IMR-90 (cell line): ENCODE measurements around the gene ZC3HAV1L. TPM values are rescaled to one million over a fixed set of nuclear protein-coding genes. Genes with fewer than 3 reads are reported as not detected.

Experiments
- ATAC-seq: fragments of 200-7000 bp; cut with Tn5 transposase; 2 replicates; pipeline ENCODE4 v1.9.1; 2020; ENCODE audit warnings: low read depth, mild to moderate bottlenecking, moderate library complexity
- BruUV-seq: library from RNA; stranded (reverse); fragments of 400-500 nt; replicated peaks from 2 replicates; lab custom pipeline; 2021; lab: Mats Ljungman, UMichigan
- CTCF ChIA-PET: fragments of 300-600 bp; formaldehyde crosslinking; extraction: SDS; loops from one replicate; lab custom pipeline; 2021; ENCODE audit warnings: antibody characterized with exemption; lab: Yijun Ruan, JAX
- POLR2A ChIA-PET: fragments of 300-600 bp; sonication (Branson Sonifier 250); formaldehyde crosslinking; loops from one replicate; lab custom pipeline; 2022; ENCODE audit warnings: antibody characterized with exemption; ENCODE audit not compliant: unreplicated experiment; lab: Charles Lee
- DNase-seq: peaks from one replicate; pipeline ENCODE4 v3.0.0; 2013
- H2AFZ ChIP-seq: replicated peaks from 2 replicates; pipeline ENCODE3; 2013; ENCODE audit warnings: low read length, mild to moderate bottlenecking; ENCODE audit not compliant: poor library complexity
- H2AK5ac ChIP-seq: 2 replicates; pipeline ENCODE4 v1.6.1; 2013; ENCODE audit warnings: low read depth, low read length, inconsistent platforms
- H2AK9ac ChIP-seq: replicated peaks from 2 replicates; pipeline ENCODE3; 2013; ENCODE audit warnings: mild to moderate bottlenecking, low read depth, low read length, moderate library complexity; ENCODE audit not compliant: poor library complexity
- H2BK120ac ChIP-seq: 2 replicates; pipeline ENCODE4 v1.6.1; 2013; ENCODE audit warnings: low read depth, low read length, inconsistent platforms
- H2BK15ac ChIP-seq: 3 replicates; pipeline ENCODE4 v1.6.1; 2013; ENCODE audit warnings: low read depth, low read length, inconsistent platforms
- H2BK20ac ChIP-seq: 2 replicates; pipeline ENCODE4 v1.6.1; 2013; ENCODE audit warnings: low read depth, mild to moderate bottlenecking, inconsistent platforms, low read length, moderate library complexity
- H2BK5ac ChIP-seq: 2 replicates; pipeline ENCODE4 v1.6.1; 2013; ENCODE audit warnings: mild to moderate bottlenecking, low read depth, low read length, inconsistent platforms; ENCODE audit not compliant: poor library complexity, severe bottlenecking
- H3K14ac ChIP-seq: replicated peaks from 2 replicates; pipeline ENCODE4 v1.6.1; 2013; ENCODE audit warnings: low read depth, low read length, inconsistent platforms
- H3K18ac ChIP-seq: 2 replicates; pipeline ENCODE4 v1.6.1; 2013; ENCODE audit warnings: low read depth, low read length, control low read depth
- H3K23ac ChIP-seq: 2 replicates; pipeline ENCODE4 v1.6.1; 2013; ENCODE audit warnings: low read depth, low read length, inconsistent platforms
- H3K27ac ChIP-seq: 2 replicates; pipeline ENCODE4 v1.5.1; 2013; ENCODE audit warnings: mild to moderate bottlenecking, control low read depth, low read length; ENCODE audit not compliant: insufficient read depth
- H3K27me3 ChIP-seq: 2 replicates; pipeline ENCODE4 v1.6.1; 2013; ENCODE audit warnings: low read length; ENCODE audit not compliant: control insufficient read depth, insufficient read depth
- H3K36me3 ChIP-seq: 2 replicates; pipeline ENCODE4 v1.6.1; 2013; ENCODE audit warnings: low read length, mixed read lengths; ENCODE audit not compliant: control insufficient read depth, insufficient read depth
- H3K4ac ChIP-seq: 2 replicates; pipeline ENCODE4 v1.6.1; 2013; ENCODE audit warnings: low read depth, low read length, inconsistent platforms
- H3K4me1 ChIP-seq: 2 replicates; pipeline ENCODE4 v1.6.1; 2013; ENCODE audit warnings: low read length, mixed read lengths; ENCODE audit not compliant: control insufficient read depth, insufficient read depth
- H3K4me2 ChIP-seq: 2 replicates; pipeline ENCODE4 v1.6.1; 2013; ENCODE audit warnings: low read depth, mild to moderate bottlenecking, control low read depth, low read length, moderate library complexity
- H3K4me3 ChIP-seq: 2 replicates; pipeline ENCODE4 v1.5.1; 2013; ENCODE audit warnings: low read depth, mild to moderate bottlenecking, control low read depth, low read length, moderate library complexity; ENCODE audit not compliant: insufficient read depth
- H3K56ac ChIP-seq: 2 replicates; pipeline ENCODE4 v1.6.1; 2013; ENCODE audit warnings: low read length, inconsistent platforms; ENCODE audit not compliant: insufficient read depth; ENCODE audit errors: extremely low read depth
- H3K79me1 ChIP-seq, 2 experiments: 2 replicates each; pipeline ENCODE4 v1.6.1; 2013; ENCODE audit warnings: low read length in 2 of 2, inconsistent platforms in 1 of 2, low read depth in 1 of 2
- H3K9ac ChIP-seq: 2 replicates; pipeline ENCODE4 v1.6.1; 2013; ENCODE audit warnings: low read depth, low read length, control low read depth
- H3K9me1 ChIP-seq: 2 replicates; pipeline ENCODE4 v1.6.1; 2013; ENCODE audit warnings: low read length, inconsistent platforms; ENCODE audit not compliant: insufficient read depth
- H3K9me3 ChIP-seq: 2 replicates; pipeline ENCODE4 v1.6.1; 2013; ENCODE audit warnings: low read length; ENCODE audit not compliant: control insufficient read depth, insufficient read depth
- H4K20me1 ChIP-seq: 2 replicates; pipeline ENCODE4 v1.6.1; 2013; ENCODE audit warnings: low read length, inconsistent platforms; ENCODE audit not compliant: insufficient read depth
- H4K5ac ChIP-seq: 2 replicates; pipeline ENCODE4 v1.6.1; 2013; ENCODE audit warnings: mild to moderate bottlenecking, low read depth, low read length, control low read depth
- H4K8ac ChIP-seq, 2 experiments: 2 replicates each; pipeline ENCODE4 v1.6.1; 2013; ENCODE audit warnings: low read depth in 2 of 2, low read length in 2 of 2, control low read depth in 1 of 2, inconsistent platforms in 1 of 2
- H4K91ac ChIP-seq: 2 replicates; pipeline ENCODE4 v1.6.1; 2013; ENCODE audit warnings: low read depth, low read length, inconsistent platforms; ENCODE audit not compliant: insufficient read depth
- CHD1 ChIP-seq: IDR thresholded peaks from 2 replicates; pipeline ENCODE4 v1.6.1; 2012; ENCODE audit warnings: low read depth, low read length, improper control_type of control experiment
- POLR2A ChIP-seq: IDR thresholded peaks from 2 replicates; pipeline ENCODE4 v1.6.1; 2012; ENCODE audit warnings: mild to moderate bottlenecking, low read depth, low read length
- RAD21 ChIP-seq: IDR thresholded peaks from 2 replicates; pipeline ENCODE4 v1.6.1; 2012; ENCODE audit warnings: low read length, improper control_type of control experiment
- RFX5 ChIP-seq: IDR thresholded peaks from 2 replicates; pipeline ENCODE4 v1.8.0; 2012; ENCODE audit warnings: low read depth, mild to moderate bottlenecking, low read length, moderate library complexity
- SMC3 ChIP-seq: fragments of 150-350 bp; IDR thresholded peaks from 2 replicates; pipeline ENCODE4 v1.6.1; 2016; ENCODE audit warnings: low read depth, mild to moderate bottlenecking, antibody characterized with exemption, low read length, moderate library complexity
- USF2 ChIP-seq: fragments of 150-350 bp; IDR thresholded peaks from 2 replicates; pipeline ENCODE4 v1.6.1; 2017; ENCODE audit warnings: mild to moderate bottlenecking, antibody characterized with exemption, low read length, low read depth
- WGBS, 2 experiments: methylation state at CpG; one replicate each; pipeline versions ENCODE4 v1.1.5 to v1.1.7; 2013; ENCODE audit warnings: missing lambda C conversion rate in 2 of 2; ENCODE audit not compliant: insufficient read length in 1 of 2; ENCODE audit errors: extremely low coverage in 2 of 2; 5-methylcytosine and 5-hydroxymethylcytosine counted together
- dilution Hi-C: fragments of 300-500 bp; cut with HindIII; formaldehyde crosslinking; loops from one replicate; pipeline ENCODE4 v1.14.3; 2018; ENCODE audit warnings: low sequenced_read_pairs; ENCODE audit not compliant: unreplicated experiment
- in situ Hi-C: fragments of 300-500 bp; cut with MboI; formaldehyde crosslinking; loops from 3 replicates; pipeline ENCODE4 v1.14.3; 2019; ENCODE audit warnings: low sequenced_read_pairs, inconsistent platforms, mixed read lengths
- intact Hi-C: fragments of 100-400 bp; cut with micrococcal nuclease; formaldehyde crosslinking; loops from 2 replicates; pipeline ENCODE4 v1.10.0; 2022
- polyA plus RNA-seq, 3 experiments: library from polyadenylated mRNA; depleted of rRNA; stranded (reverse); fragments of >200 nt; gene quantifications; 2 replicates each; pipeline ENCODE4 v1.2.3, GENCODE V29; 2012; ENCODE audit warnings: low replicate concordance in 1 of 3
- total RNA-seq: library from RNA; depleted of rRNA; stranded (reverse); fragments of >200 nt; gene quantifications from 2 replicates; pipeline ENCODE4 v1.2.3, GENCODE V29; 2012

ZC3HAV1L gene
- total and polyA plus RNA-seq, 2 of the 4 experiments (the other 2 are of a cell fraction) = 4.5 to 9.4 TPM

GRCh38 chr7:139079861-139080260 is 44.0 kb upstream of the ZC3HAV1L start:
- Histone ChIP-seq H3K9ac (no peak overlapping the region), H3K79me1 (peaks cover 0 to 9% of the 10 kb centered on the region in 2 experiments; a peak in 1 of 4 replicates), H3K27ac (no peak overlapping the region), H2BK20ac (no peak overlapping the region), H3K4me2 (no peak overlapping the region), H3K4me3 (no peak overlapping the region), H2BK120ac (no peak overlapping the region), H3K4ac (no peak overlapping the region), H4K91ac (no peak overlapping the region), H3K14ac (no peak overlapping the region), H4K5ac (no peak overlapping the region), H3K36me3 (peaks cover 27% of the 10 kb centered on the region), H2BK15ac (no peak overlapping the region), H2AK5ac (no peak overlapping the region), H4K20me1 (no peaks in the 10 kb centered on the region), H3K23ac (no peak overlapping the region), H2BK5ac (no peak overlapping the region), H3K4me1 (peaks cover 2% of the 10 kb centered on the region; the same call in 1 of the 2 replicates), H3K56ac (no peak overlapping the region), H3K9me3 (no peaks in the 10 kb centered on the region), H2AFZ (no peak overlapping the region), H3K9me1 (peaks cover 4% of the 10 kb centered on the region), H4K8ac (no peak overlapping the region), H2AK9ac (no peak overlapping the region), H3K27me3 (no peaks in the 10 kb centered on the region), H3K18ac (no peak overlapping the region)
- 91% methylated on average over 10 of the region's 15 CpGs; no CpG with 5 or more reads in 1 of the 2 experiments for WGBS, 2 experiments
- dilution Hi-C loops (no loop called here), in situ Hi-C loops (loop anchor here (10.0 kb wide), 1 partner anchor 195 kb away; no protein-coding TSS in a partner anchor), intact Hi-C loops (no loop called here)
- ChIA-PET POLR2A (no interaction called here), CTCF (interaction anchor here (0.6 kb wide), 1 partner anchor 330 kb away, joined by 3 read pairs; no protein-coding TSS in a partner anchor)
- ATAC-seq (no peak), DNase-seq (no peak)
- TF ChIP-seq USF2 (no peak), CHD1 (no peak), POLR2A (no peak), RFX5 (no peak), SMC3 (no peak), RAD21 (no peak)
- TSS peak; percentile 86 for BruUV-seq
